Thyroid gland (tissue), 4 donors: Measurements from ENCODE around the gene DNMT3A. TPM values are rescaled to one million over a fixed set of nuclear protein-coding genes. Genes with fewer than 3 reads are reported as not detected.

Experiments used
- DNase-seq, 2 donors: peaks; one replicate each; pipeline ENCODE4 v3.0.0-alpha.2; 2019
- H3K27ac ChIP-seq, 3 donors: fragments of 200-600 bp; sonication (generic); 1 replicate in 2 of 3; 2 replicates in 1 of 3; pipeline ENCODE4 v1.5.1; 2016 to 2019; ENCODE audit warnings: mild to moderate bottlenecking in 1 of 3, moderate library complexity in 1 of 3
- H3K27me3 ChIP-seq: fragments of 200-600 bp; sonication (generic); one replicate; pipeline ENCODE4 v1.5.1; 2019
- H3K36me3 ChIP-seq, 2 donors: fragments of 200-600 bp; sonication (generic); one replicate each; pipeline ENCODE4 v1.5.1; 2016 to 2019
- H3K4me1 ChIP-seq, 2 donors: fragments of 200-600 bp; sonication (generic); one replicate each; pipeline ENCODE4 v1.5.1; 2017 to 2019
- H3K4me3 ChIP-seq, 3 donors: fragments of 200-600 bp; sonication (generic); replicated peaks in 1 of 3; 1 replicate in 2 of 3; 2 replicates in 1 of 3; pipeline ENCODE4 v1.5.1; 2016; ENCODE audit warnings: mild to moderate bottlenecking in 1 of 3
- H3K9me3 ChIP-seq: fragments of 200-600 bp; sonication (generic); one replicate; pipeline ENCODE4 v1.5.1; 2017
- POLR2A ChIP-seq, 2 donors: fragments of 450-650 bp; IDR thresholded peaks; one replicate each; pipeline ENCODE4 v1.6.1; 2017; ENCODE audit warnings: antibody characterized with exemption in 2 of 2, mild to moderate bottlenecking in 2 of 2, moderate library complexity in 1 of 2
- WGBS, 2 donors: methylation state at CpG; one replicate each; pipeline ENCODE4 v1.1.5; 2017; 5-methylcytosine and 5-hydroxymethylcytosine counted together
- intact Hi-C: fragments of 100-400 bp; cut with DNase I; formaldehyde crosslinking; loops from one replicate; pipeline ENCODE4 v1.15.1; 2023
- total RNA-seq, 4 donors: library from RNA; depleted of rRNA; stranded (reverse); fragments of >200 nt; gene quantifications; one replicate each; pipeline ENCODE4 v1.2.3, GENCODE V29; 2016
- TF ChIP-seq, protein P1 (sequence below), 6 experiments: fragments of 200-600 bp in 3 of 6; fragments of 450-650 bp in 3 of 6; sonication (generic) in 3 of 6; IDR thresholded peaks; one replicate each; pipeline ENCODE4 v1.5.1; 2016 to 2019; ENCODE audit warnings: antibody characterized with exemption in 6 of 6, mild to moderate bottlenecking in 2 of 6, inconsistent platforms in 1 of 6, moderate library complexity in 1 of 6

The DNMT3A gene
- total RNA-seq, 4 donors from 2014 or later = 17.3 to 40.9 (median 18.8) TPM

DNA sequence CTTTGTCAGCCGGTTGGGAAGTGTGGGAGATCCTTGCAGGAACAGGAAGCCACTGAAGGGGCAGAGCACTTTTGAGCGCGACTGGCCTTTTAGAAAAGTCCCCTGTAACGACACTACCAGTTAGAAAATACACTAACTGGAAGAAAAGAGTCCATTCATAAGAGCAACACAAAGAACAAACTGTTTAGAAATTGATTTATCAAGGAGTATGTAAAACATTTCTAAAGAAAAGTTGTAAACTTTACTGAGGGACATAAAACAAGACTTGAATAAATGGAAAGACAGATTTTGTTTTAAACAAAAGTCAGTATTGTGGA is 143.6 kb downstream of the DNMT3A start:
- DNase-seq = no peak
- no peak for TF ChIP-seq POLR2A (IDR thresholded peaks at IDR 0.05)
- TF ChIP-seq, protein P1, sequence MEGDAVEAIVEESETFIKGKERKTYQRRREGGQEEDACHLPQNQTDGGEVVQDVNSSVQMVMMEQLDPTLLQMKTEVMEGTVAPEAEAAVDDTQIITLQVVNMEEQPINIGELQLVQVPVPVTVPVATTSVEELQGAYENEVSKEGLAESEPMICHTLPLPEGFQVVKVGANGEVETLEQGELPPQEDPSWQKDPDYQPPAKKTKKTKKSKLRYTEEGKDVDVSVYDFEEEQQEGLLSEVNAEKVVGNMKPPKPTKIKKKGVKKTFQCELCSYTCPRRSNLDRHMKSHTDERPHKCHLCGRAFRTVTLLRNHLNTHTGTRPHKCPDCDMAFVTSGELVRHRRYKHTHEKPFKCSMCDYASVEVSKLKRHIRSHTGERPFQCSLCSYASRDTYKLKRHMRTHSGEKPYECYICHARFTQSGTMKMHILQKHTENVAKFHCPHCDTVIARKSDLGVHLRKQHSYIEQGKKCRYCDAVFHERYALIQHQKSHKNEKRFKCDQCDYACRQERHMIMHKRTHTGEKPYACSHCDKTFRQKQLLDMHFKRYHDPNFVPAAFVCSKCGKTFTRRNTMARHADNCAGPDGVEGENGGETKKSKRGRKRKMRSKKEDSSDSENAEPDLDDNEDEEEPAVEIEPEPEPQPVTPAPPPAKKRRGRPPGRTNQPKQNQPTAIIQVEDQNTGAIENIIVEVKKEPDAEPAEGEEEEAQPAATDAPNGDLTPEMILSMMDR (IDR thresholded peaks at IDR 0.05) = no peak
- 52 to 62% methylated on average over 4 of the region's 4 CpGs for WGBS, 2 donors
- no peak overlapping the region for H3K4me3 ChIP-seq
- no peaks in the 10 kb centered on the region for H3K36me3 ChIP-seq
- H3K4me1 ChIP-seq = no peaks in the 10 kb centered on the region
- H3K27me3 ChIP-seq = no peaks in the 10 kb centered on the region
- no peaks in the 10 kb centered on the region for H3K9me3 ChIP-seq
- no peak overlapping the region for H3K27ac ChIP-seq
- intact Hi-C loops = no loop called here

DNA sequence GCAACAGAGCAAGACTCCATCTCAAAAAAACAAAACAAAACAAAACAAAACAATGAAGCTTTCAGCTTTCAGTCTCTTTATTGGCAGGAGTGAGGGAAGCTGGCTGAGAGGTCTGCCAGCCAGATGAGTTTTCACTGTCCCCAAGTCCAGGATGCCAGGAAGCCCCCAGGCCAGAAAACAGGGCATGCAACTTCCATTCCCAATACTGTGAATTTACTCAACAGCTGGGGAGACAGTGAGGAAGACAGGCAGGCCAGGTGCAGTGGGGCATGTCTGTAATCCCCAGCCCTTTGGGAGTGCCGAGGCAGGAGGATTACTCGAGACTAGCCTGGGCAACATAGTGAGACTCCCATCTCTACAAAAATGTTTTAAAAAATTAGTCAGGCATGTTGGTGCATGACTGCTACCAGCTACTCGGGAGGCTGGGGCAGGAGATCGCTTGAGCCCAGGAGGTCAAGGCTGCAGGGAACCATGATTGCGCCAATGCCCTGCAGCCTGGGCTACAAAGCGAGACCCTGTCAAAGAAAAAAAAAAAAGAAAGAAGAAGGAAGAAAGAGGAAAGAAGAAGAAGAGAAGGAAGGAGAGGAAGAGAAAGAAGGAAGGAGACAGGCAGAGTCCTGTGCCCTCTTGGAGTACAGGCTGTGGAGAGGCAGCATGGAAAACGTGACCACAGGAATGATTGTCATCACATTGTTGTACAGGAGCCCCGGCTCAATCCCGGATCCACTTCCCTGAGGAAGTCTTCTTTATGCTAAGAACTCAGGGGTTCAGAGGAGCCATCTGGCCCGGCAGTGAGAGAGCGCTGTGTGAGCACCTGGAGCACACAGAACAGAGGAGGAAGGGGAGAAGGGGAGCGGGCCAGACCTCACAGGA is 144.2 kb downstream of the DNMT3A start:
- intact Hi-C loops = no loop called here
- no peak for DNase-seq

DNA sequence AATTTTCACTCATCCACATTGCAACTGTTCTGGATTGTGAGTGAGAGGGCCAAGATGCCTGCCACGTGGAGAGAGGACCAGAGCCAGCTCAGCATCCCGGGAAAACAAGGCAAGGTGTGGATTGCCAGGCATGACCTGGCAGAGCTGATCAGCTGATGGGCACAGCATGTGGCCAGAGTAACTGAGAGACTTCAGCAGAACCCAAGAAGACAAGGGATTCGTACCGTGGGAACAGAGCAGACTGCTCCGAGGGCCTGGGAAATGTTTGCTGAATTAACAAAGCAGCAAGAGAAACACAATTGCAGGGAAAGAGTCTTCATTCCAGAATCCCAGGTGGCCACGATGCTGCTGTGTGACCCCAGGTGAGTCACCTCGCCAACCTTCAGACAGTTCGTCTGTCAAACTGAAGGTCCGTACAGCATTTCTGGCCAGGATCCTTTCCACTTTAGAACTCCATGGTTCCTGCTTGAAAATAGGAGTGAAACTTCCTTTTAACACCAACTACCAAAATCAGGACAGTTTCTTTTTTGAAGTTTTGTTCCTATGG is 147.1 kb downstream of the DNMT3A start:
- WGBS, 2 donors = 86 to 89% methylated on average over 9 of the region's 9 CpGs
- no peak for DNase-seq
- intact Hi-C loops = no loop called here
- H3K4me3 ChIP-seq = no peak overlapping the region
- H3K27ac ChIP-seq = no peak overlapping the region
- H3K9me3 ChIP-seq = no peaks in the 10 kb centered on the region
- H3K36me3 ChIP-seq = no peaks in the 10 kb centered on the region
- no peak for TF ChIP-seq POLR2A (IDR thresholded peaks at IDR 0.05)
- TF ChIP-seq, protein P1 (IDR thresholded peaks at IDR 0.05) = no peak
- no peaks in the 10 kb centered on the region for H3K27me3 ChIP-seq
- no peaks in the 10 kb centered on the region for H3K4me1 ChIP-seq

More for the DNA sequence above, 144.2 kb downstream of the DNMT3A start:
- Histone ChIP-seq H3K36me3 (no peaks in the 10 kb centered on the region), H3K27me3 (no peaks in the 10 kb centered on the region), H3K9me3 (no peaks in the 10 kb centered on the region), H3K4me1 (no peaks in the 10 kb centered on the region), H3K27ac (no peak overlapping the region), H3K4me3 (no peak overlapping the region)
- 70 to 74% methylated on average over 12 of the region's 12 CpGs for WGBS, 2 donors
- TF ChIP-seq, protein P1 (IDR thresholded peaks at IDR 0.05) = no peak
- TF ChIP-seq POLR2A (IDR thresholded peaks at IDR 0.05) = no peak

DNA sequence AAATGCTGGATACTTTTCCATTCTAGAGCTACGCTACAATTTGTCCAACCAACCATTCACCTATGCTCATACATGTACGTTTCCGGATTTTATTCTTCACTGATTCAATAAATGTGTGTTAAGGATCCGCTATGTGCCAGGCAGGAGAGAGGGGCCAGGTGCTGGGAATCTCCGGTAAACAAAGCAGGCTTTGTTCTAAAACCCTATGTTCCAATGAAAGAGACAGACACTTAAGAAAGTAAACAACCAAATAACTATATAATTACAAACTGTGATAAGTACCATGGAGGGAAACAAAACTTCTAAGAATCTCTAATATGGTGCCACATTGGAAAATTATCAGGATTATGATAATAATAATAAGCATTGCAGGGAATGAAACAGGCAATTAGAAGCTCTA is 151.2 kb downstream of the DNMT3A start:
- Histone ChIP-seq H3K4me1 (no peaks in the 10 kb centered on the region), H3K4me3 (no peak overlapping the region), H3K27ac (no peak overlapping the region), H3K27me3 (no peaks in the 10 kb centered on the region), H3K9me3 (no peaks in the 10 kb centered on the region), H3K36me3 (no peaks in the 10 kb centered on the region)
- no peak for DNase-seq
- intact Hi-C loops = no loop called here
- TF ChIP-seq POLR2A (IDR thresholded peaks at IDR 0.05) = no peak
- TF ChIP-seq, protein P1 (IDR thresholded peaks at IDR 0.05) = no peak
- WGBS, 2 donors = 83 to 88% methylated on average over 5 of the region's 5 CpGs

DNA sequence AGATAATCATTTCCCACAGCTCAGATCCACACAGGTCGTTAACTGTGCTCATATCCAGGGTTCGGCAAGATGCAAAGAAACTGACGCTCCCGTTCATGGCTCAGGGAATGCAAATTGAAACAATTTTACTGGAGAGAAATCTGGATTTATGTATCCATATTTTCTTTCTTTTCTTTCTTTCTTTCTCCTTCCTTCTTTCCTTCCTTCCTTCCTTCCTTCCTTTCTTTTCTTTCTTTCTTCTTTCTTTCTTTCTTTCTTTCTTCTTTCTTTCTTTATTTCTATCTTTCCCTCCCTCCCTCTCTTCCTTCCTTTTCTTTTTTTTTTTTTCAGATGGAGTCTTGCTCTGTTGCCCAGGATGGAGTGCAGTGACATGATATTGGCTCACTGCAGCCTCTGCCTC is 153.3 kb downstream of the DNMT3A start:
- H3K27ac ChIP-seq = no peak overlapping the region
- WGBS, 2 donors = 82 to 91% methylated on average over 4 of the region's 4 CpGs
- H3K27me3 ChIP-seq = no peaks in the 10 kb centered on the region
- H3K36me3 ChIP-seq = no peaks in the 10 kb centered on the region
- no peak overlapping the region for H3K4me3 ChIP-seq
- intact Hi-C loops = no loop called here
- TF ChIP-seq, protein P1 (IDR thresholded peaks at IDR 0.05) = no peak
- no peak for TF ChIP-seq POLR2A (IDR thresholded peaks at IDR 0.05)
- H3K9me3 ChIP-seq = no peaks in the 10 kb centered on the region
- DNase-seq = no peak
- no peaks in the 10 kb centered on the region for H3K4me1 ChIP-seq
